ENCODE results near the gene TCAIM.
"Not testable (repeated sequence)": the region's sequence is repeated elsewhere in the genome, so short reads cannot be mapped to it uniquely, and the experiment has no call there.

The TCAIM gene

DNA sequence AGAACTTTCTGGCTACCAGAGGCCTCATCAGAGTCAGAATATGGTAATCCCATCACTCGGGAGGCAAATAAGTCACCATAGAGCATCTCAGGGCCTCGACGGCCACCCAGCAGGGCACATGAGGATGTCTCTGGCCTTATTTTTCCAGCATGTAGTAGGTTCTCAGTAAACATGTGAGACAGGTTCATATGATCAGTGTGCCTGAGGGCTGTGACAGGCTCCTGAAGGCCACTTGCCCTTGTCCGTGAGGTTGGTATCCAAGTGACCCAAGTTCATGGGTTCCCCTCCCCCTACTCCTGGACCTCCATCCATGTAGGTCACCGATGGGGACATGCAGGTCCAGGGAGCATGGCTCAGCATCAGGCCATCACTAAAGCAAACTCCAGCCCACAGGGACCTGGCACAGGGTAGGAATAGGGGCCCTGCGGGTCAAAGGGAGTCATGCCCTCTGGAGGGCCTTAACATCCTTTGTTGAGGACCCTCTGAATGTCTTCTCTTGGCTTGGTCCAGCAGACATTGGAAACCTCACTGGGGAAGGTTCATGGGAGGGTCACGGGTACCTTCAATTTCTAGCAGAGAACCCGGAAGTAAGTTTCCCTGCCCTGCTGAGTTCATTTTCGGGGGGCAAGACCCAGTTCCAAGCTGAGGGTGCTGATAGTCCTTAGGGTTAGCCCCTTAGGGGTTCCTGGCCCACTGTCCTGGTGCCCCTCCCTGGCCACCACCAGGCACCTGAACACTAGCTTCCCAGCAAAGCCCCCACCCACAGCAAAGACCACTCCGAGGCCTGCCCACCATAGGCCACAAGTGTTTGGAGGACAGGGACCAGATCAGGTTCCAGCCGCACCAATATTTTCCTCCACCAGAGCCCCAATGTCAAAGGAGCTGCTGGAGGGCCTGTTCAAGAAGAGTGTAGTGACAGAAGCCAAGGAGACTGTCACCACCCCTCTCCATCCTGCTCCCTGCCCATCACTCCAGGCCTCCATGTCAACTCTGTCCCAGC, 77.8 kb downstream of the TCAIM start:
- no peak for DNase-seq

- not testable (repeated sequence) for DNase-seq
These were observed 79.6 kb downstream of the TCAIM start for GRCh38 chr3:44418118-44418517.

GRCh38 chr3:44418549-44418948, 80.0 kb downstream of the TCAIM start:
- DNase-seq = no peak

DNA sequence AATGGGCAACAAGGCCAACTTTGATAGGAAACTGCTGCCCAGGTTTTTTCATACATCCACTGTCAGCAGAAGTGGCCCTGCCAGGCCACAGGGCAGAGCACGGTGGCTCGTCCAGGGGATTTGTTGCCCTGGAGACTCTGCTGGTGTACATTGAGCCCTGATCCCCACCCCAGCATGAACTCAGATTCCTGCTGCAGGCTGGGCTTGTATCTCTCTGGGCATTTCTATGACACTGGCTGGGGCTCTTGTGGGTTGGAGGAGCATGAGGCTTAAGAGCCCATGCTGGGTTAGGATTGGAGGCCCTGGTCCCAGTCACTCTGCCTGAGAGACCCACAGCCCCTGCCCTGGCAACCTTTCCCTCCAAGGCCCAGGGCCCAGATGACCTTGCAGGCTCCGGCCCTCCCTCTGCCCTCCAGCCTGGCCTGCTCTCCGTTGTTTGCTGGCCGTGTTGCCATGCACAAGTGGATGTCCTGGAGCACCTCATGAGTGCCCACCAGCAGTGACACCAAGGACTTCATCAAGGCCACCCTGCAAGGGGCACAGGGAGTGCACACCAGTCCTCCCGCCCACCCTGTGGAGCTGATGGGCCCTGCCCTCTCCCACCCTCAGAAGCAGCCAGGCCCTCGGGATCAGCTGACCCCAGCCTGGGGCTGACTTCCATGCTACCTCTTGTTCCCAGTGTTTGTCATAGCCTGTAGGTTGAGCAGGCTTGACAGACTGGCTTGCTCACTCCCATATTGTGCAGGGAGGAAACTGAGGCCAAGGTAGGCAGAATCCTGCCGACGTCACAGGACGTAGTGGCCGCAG, 80.8 kb downstream of the TCAIM start:
- DNase-seq = no peak

DNA sequence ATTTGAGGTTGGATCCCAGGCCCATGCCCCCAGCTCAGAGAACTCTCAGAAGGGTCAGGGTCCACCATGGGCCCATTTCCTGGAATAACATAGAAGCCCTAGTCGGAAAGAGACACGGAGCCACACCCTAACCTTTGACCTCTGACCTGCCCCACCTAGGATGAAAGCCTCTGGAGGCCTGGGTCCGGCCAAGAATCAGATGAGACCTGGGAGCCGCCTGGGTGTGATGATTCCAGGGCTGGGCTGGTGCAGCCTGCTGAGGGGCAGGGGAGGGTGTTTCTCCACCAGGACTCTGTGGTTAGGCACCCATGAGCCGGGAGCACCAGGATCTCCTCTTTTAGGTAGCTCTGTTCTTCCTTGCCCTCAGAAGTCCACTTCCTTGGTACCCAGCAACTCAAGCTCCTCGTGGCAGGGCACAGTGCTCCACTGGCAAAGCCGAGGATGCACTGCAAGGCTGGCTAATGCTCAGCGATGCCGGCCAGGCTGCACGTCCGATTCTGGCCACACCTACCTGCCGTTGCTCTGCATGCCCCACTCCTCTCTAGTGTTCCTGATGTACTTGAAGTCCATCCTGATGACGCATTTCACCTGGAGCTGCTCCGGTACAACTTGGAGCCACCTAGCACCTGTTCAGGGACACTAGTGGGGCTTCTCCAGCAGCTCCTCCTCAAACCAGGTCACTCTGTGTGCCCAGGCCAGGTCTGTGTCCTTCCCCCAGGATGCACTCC, 81.5 kb downstream of the TCAIM start:
- no peak for DNase-seq

DNA sequence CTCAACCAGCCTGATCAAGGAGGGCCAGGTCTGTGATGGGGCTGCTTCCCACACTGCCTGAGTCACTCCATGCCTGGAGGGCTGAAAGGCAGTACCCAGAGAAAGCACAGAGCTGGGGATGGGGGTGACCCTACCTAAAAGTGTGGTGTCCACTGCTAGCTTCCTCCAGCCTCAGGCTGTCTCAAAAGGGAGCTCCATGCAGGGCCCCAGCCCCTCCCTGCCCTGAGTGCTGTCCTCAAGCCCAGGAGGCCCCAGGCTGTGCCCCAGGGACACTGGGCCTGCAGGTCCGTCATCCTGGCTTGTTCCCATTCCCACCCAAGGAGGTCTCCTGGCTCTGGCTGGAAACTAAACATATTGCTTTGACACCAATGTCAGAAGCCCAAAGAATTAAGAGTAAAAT, 82.1 kb downstream of the TCAIM start:
- no peak for DNase-seq

GRCh38 chr3:44421280-44421679, 82.7 kb downstream of the TCAIM start:
- DNase-seq = no peak

DNA sequence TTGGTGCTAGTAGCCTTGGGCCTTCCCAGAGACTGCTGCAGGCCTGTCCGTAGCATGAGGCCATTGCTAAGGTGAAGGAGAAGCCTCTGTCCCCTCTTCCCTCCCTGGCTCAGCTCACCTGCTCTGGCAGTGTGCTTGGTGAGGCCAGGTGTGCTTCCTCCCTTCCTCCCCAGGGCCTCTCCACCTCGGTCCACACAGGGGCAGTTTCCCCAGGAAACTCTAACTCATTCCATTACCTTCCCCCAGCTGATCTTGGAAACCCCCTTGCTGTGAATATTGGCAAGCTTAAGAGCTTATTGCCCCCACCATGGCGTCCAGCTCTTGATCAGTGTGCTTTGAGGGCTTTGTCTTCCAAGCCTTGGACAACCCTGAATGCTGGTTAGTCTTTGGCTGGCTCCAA, 86.2 kb downstream of the TCAIM start:
- no peak for DNase-seq

GRCh38 chr3:44427683-44428082, 89.1 kb downstream of the TCAIM start:
- no peak for DNase-seq

- DNase-seq = no peak
These were observed 90.3 kb downstream of the TCAIM start for GRCh38 chr3:44428910-44429309.

DNA sequence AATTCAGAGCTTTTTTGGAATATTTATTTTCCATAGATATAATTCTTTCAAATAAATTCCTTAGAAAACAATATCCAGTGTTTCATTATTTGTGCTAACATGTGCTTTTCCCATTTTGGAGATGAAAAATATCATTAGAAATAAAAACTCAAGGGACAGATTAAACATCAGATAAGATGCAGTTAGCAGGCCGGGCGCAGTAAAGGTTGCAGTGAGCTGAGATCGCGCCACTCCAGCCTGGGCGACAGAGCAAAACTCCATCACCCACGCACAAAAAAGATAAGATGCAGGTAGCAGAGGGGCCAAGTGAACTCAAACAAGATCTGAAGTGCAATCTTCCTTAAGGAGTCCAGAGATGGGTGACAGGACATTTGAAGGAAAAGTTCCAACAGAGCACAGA, 90.9 kb downstream of the TCAIM start:
- DNase-seq = no peak

DNA sequence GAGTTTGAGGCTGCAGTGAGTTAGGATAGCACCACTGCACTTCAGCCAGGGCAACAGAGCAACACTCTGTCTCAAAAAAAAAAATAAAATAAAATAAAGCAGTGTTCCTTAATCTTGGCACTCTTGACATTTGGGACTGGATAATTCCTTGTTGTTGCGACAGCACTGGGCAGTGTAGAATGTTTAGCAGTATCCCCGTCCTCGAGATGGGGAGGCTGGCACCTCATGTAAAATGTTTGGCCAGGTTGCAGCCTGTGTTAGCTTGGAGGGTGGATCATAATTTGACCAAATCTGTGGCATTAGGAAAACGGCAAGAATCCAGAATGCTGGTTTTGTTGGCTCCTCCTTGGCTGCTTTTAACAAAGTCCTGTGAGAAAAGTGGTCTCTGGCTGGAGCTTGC, 91.9 kb downstream of the TCAIM start:
- DNase-seq = no peak

DNA sequence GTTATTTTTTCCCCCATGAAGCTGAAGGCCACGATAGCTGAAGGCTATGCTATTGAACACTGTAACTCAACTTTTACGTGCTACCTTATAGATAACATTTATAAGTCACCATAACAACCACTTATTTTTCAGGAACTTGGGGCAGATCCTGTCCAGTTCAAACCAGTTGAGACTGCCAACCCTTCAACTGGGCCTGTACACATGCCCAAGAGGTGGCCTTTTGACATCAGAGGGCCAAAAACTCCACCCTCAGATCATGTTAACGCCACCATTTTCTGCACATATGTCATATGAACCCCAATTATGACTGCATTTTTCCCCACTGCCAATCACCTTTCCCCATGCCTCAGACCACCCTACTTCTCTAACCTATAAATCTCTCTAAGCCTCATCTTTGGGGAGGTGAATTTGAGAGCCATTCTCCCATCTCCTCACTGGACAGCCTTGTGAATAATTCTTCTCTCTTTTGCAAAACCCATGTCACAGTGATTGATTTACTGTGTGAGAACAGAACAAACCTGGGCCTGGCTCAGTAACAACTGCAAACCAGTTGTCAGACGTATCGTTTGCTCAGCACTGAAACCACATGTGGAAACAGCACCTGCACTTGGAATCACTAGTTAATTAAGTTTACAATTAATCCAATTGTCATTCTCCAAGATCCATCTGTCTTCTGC, 96.4 kb downstream of the TCAIM start:
- no peak for DNase-seq

GRCh38 chr3:44436181-44436580, 97.6 kb downstream of the TCAIM start:
- no peak for DNase-seq

GRCh38 chr3:44437800-44438199, 99.2 kb downstream of the TCAIM start:
- no peak for DNase-seq

DNA sequence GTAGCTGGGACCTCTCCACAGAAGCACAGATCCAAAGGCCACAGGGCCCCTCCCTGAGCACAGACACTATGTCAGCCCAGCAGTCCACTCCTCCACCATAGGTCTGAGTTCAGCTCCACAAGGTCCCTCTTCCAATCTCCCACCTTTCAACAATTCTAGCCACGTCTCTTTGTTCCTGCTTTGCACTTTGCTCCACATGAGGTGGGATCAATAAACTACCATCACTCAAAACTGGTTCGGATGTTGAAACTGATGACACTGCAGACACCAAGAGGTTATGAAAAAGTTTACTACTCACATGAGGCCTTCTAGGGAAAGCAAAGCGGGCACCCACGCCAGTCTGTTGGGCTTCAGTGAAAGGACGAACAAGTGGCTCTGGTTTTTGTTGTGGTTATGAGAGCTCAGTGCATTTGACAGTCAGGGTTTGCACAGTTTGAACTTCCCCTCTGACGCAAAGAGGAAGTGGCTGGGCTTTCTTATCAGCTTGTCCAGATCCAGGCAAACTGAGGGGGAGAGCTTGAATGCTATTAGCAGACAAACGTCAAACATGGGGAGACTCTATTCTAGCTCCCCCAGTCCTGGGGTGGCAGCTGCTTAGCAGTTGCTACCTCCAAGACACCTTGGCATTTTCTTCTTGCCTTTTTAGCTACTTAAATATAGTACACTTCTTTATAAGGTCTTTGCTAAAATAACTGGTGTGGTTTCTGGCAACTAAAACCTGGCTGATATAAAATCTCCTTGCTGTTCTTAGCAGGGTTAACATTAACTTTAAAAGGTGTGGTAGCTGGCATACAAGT, 101.1 kb downstream of the TCAIM start:
- peak; percentile 53 to 54 for DNase-seq

DNA sequence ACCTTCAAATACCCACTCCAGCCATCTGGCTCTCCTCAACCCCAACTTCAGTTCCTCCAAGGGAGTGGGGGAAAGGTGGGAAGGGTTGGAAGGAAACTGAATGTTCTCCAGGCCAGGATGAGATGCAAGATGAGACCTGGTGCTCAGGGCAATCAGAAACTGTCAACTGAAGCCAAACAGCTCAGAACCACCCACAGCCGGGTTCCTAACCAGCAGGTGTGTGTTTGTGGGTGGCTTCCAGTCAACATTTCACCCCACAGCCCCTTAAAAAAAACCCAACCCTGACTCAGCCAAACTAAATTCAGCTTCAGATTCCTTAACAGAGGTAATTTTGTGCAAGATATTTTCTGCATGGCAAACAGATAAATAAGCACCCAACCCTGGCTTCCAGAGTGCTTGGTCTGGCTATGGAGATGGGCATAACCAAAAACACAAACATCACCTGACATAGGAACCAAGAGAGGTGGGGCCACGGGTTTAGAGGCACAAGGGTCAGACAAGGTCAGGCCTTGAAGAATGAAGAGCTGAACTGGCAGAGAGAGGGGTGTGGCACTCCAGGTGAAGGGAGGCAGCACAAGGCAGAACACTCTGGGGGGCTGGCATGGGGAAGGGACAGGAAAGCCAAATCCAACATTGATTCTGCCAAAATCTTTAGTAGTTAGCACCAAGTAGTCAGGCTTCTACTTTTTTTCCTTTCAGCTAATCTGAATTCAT, 104.2 kb downstream of the TCAIM start:
- no peak for DNase-seq

DNA sequence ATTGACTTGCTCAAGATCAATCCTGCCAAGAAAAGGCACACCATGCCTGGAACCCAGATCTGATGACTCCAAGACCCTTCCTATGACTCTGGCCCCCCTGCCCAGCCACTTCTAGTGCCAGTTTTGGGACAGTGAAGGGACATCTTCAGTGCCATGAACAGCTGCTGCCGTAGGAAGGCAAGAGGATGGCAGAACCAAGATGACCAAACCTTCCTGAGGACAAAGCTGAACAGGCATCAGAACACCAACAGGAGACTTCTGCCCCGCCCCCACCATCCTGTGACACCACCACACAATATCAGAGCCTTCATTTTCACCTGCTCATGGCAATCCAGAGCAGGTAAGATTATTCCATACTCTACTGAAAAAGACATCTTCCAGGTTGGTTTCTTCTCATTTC, 105.9 kb downstream of the TCAIM start:
- no peak for DNase-seq

DNA sequence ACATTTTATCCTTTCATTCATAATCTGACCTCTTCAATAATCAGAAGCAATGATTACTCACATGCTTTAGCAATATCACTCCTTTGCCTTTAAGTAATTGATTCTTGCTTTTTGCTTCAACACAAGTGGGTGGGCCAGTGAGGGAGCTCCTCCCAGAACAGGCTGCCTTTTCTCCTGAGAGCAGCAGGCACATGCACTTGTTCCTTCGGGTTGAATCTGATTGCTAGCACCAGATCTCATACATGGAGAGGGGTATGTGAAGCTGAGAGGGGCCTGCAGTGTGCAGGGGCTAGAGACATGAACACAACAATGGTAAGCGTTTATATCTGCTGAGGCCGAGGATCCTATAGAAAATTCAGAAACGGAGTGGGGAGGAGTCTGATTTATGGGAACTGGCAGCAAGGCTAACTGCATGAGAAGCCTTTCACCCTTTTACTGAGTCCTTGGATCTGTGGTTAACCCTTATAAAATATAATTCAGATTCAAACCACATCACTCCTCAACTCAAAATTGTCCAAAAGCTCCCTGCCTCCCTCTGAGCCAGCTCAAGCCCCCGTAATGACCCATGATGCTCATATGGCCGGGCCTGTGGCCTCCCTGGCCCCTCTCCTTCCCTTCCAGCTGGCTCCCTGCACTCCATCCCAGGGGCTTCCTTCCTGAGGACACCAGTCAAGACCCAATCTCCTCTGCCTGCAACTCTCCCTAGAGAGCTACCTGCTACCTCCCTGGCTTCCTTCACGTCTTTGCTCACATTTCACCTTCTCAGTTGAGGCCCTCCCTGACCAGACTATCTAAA, 106.5 kb downstream of the TCAIM start:
- DNase-seq = no peak

GRCh38 chr3:44445786-44446185, 107.2 kb downstream of the TCAIM start:
- no peak for DNase-seq
